Keratinocyte (primary cell): Measurements from ENCODE around the gene MAPKBP1.

Source experiments
- EZH2 ChIP-seq: IDR thresholded peaks from one replicate; pipeline ENCODE4 v1.6.1; 2012; ENCODE audit warnings: inconsistent platforms, mild to moderate bottlenecking, low read length, moderate library complexity
- TF ChIP-seq, protein P1 (sequence below), 3 experiments: IDR thresholded peaks in 1 of 3; conservative IDR thresholded peaks in 1 of 3; optimal IDR thresholded peaks in 1 of 3; 2 replicates in 2 of 3; 3 replicates in 1 of 3; pipeline versions ENCODE3 to v1.5.1; 2011; ENCODE audit warnings: low read length in 3 of 3, mild to moderate bottlenecking in 3 of 3, moderate library complexity in 2 of 3, control low read depth in 1 of 3, inconsistent platforms in 1 of 3; ENCODE audit not compliant: insufficient read depth in 2 of 3; ENCODE audit errors: extremely low read depth in 1 of 3

DNA sequence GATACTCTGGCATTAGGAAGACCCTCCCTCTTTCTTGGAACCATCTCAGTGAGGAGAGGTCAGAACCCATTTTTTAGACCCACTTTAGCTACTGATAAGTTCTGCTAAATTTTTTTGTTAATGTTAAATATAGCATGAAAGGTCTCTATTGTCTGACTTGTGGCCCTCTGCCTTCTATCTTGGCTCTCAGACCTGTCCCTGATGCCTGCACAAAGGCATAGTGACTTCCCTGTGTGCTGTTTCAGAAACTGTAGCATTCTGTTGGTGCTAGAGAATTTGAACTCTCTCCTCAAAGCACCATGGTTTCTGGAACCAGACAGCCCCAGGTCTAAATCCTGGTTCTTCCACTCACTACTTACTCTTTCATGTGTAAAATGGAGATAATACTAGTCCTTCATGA lies 15.4 kb downstream of the MAPKBP1 start:
- TF ChIP-seq, protein P1, sequence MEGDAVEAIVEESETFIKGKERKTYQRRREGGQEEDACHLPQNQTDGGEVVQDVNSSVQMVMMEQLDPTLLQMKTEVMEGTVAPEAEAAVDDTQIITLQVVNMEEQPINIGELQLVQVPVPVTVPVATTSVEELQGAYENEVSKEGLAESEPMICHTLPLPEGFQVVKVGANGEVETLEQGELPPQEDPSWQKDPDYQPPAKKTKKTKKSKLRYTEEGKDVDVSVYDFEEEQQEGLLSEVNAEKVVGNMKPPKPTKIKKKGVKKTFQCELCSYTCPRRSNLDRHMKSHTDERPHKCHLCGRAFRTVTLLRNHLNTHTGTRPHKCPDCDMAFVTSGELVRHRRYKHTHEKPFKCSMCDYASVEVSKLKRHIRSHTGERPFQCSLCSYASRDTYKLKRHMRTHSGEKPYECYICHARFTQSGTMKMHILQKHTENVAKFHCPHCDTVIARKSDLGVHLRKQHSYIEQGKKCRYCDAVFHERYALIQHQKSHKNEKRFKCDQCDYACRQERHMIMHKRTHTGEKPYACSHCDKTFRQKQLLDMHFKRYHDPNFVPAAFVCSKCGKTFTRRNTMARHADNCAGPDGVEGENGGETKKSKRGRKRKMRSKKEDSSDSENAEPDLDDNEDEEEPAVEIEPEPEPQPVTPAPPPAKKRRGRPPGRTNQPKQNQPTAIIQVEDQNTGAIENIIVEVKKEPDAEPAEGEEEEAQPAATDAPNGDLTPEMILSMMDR (optimal IDR thresholded peaks at IDR 0.05 in 1 of 3, IDR thresholded peaks at IDR 0.05 in 1 of 3, conservative IDR thresholded peaks at IDR 0.05 in 1 of 3; ENCODE audit: extremely low read depth in 1 of 3, insufficient read depth in 2 of 3, low read length in 3 of 3) = no peak
- TF ChIP-seq EZH2 = no peak
